ENCODE measurements around the gene CDRT15L2.
"Not testable (repeated sequence)": the region's sequence is repeated elsewhere in the genome, so short reads cannot be mapped to it uniquely, and the experiment has no call there.

Gene CDRT15L2

GRCh38 chr17:20575071-20575470 is 4.5 kb upstream of the CDRT15L2 start:
- DNase-seq (ENCODE audit: low read depth) = not testable (repeated sequence)

DNA sequence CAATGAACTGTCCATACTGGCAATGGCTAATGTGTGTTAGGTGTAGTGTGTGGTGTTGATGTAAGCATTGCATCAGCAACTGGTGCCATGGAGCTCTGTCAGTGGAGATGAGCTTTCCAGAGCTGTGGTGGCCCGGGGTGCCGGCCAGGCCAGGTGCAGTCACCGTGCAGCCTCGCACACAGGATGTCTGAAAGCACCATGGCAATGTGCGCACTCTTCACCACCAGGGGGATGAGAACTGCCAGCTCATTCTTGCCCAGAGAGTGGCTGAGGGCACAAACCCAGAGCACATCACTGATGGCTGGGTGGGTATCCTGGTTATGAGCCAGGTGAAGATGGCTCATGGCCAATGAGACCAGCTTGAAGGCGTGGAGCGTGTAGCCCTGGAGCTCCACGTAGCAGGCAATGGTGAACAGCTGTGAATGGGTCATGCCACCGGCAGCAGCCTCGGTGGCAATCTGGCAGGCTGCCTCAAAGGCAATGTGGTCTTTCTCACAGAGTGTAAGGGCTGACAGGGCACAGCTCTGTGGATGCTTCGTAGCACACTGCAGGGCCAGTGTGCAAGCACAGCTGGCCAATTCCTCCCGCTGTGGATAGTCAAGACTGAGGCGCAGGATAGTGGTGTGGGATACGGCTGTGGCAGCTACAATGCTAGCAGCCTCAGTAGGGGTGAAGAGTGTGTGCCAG is 4.5 kb downstream of the CDRT15L2 start:
- not testable (repeated sequence) for DNase-seq (ENCODE audit: low read depth)

GRCh38 chr17:20588744-20589453 is 9.4 kb downstream of the CDRT15L2 start:
- DNase-seq (ENCODE audit: low read depth) = peak; percentile 1

DNA sequence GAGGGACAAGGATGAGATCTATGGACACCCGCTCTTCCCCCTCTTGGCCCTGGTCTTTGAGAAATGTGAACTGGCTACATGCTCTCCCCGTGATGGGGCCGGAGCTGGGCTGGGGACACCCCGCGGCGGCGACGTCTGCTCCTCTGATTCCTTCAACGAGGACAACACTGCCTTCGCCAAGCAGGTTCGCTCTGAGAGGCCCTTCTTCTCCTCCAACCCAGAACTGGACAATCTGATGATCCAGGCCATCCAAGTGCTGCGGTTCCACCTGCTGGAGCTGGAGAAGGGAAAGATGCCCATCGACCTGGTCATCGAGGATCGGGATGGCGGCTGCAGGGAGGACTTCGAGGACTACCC is 9.9 kb downstream of the CDRT15L2 start:
- DNase-seq (ENCODE audit: low read depth) = not testable (repeated sequence)

DNA sequence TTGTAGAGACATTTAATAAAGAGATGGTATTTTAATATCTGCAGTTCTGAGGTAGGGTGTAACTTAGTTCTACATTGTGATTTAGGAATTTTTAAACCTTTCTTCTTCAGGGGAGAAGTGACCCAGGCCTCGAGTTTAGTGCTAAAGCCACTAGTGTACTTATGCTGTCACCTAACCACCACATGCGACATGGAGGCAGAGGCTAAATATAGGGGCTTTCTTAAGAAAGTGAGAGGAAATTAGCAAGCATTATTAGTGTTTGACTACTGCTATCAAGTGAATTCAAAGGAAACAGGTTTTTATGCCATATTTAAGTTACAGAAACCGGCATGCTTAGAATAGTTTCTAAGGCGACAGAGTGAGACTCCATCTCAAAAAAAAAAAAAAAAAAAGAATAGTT is 11.5 kb downstream of the CDRT15L2 start:
- DNase-seq (ENCODE audit: low read depth) = not testable (repeated sequence)

- not testable (repeated sequence) for DNase-seq (ENCODE audit: low read depth)
Measured at GRCh38 chr17:20605568-20605967, 26.0 kb downstream of the CDRT15L2 start.

DNA sequence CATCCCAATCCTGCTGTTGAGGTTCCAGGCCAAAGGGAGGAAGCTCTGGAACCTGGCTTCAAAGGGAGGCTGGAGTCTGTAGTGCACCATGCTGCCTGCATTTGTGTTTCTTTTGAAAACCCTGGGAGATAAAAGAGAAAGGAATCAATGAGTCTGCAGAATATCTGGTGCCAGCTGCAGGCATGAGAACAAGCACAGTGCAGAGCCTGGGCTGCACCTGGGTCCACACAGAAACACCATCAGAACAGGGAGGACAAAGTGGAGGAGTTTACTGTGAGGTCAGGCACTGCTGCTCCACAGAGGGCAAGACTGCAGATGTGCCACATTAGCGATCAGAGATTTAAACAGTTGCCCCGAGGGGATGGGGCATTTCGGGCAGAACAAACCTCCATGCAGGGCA is 30.0 kb downstream of the CDRT15L2 start:
- DNase-seq (ENCODE audit: low read depth) = not testable (repeated sequence)

- DNase-seq (ENCODE audit: low read depth) = no peak
Measured at GRCh38 chr17:20611309-20611708, 31.8 kb downstream of the CDRT15L2 start.

- no peak for DNase-seq (ENCODE audit: low read depth)
Measured at GRCh38 chr17:20612635-20613034, 33.1 kb downstream of the CDRT15L2 start.

DNA sequence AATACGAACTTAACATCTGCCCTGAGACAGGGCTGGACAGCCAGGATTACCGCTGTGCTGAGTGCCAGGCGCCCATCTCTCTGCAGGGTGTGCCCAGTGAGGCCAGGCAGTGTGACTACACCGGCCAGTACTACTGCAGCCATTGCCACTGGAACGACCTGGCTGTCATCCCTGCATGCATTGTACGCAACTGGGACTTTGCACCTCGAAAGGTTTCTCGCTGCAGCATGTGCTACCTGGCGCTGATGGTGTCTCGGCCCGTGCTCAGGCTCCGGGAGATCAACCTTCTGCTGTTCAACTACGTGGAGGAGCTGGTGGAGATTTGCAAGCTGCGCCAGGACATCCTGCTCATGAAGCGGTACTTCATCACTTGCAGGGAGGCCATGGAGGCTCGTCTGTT is 33.7 kb downstream of the CDRT15L2 start:
- DNase-seq (ENCODE audit: low read depth) = no peak

DNA sequence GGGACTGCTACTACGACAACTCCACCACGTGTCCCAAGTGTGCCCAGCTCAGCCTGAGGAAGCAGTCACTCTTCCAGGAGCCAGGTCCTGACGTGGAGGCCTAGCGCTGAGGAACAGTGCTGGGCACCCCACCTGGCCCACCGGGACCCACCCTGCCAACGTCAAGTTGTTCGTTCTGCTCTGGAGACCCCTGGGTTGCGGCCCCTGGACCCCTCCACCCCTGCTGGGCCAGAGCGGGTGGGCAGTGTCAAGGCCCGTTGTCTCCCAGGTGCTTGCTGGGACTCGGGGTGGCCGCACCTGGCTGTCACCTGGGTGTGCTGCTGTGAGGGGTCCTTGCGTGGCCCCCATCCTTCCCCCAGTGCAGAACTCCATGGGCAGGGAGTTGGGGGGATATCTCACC is 34.4 kb downstream of the CDRT15L2 start:
- no peak for DNase-seq (ENCODE audit: low read depth)

DNA sequence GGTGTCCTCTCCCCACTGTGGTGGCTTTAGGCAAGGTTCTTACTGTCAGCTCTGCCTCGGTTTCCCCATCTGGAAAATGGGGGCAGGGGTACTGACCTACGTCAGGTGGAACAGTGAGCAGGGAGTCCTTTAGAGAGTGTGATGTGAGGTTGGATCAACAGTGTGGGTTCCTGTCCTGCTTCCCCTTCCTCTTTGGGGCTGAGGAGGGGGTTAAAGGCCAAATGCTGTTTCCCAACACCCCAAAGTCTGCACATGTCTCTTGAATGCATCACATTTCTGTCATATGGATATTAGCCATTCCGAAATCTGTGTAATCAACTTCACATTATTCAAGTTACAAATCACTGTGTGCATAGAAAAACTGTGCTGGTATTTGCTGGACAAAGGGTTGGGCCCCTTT is 35.9 kb downstream of the CDRT15L2 start:
- DNase-seq (ENCODE audit: low read depth) = not testable (repeated sequence)

Data from CMK (cell line).